Activated CD8-positive, alpha-beta memory T cell treated with anti-CD3 and anti-CD28 coated beads for 24 hours (primary cell): ENCODE measurements around the gene INTS12.
A peak's percentile ranks its signal among the peaks of the same experiment; 100 is the strongest.
"Not testable (repeated sequence)": the region's sequence is repeated elsewhere in the genome, so short reads cannot be mapped to it uniquely, and the experiment has no call there.

Experiments used
- DNase-seq: peaks from one replicate; pipeline ENCODE4 v3.0.0-alpha.2; 2020

The INTS12 gene, protein sequence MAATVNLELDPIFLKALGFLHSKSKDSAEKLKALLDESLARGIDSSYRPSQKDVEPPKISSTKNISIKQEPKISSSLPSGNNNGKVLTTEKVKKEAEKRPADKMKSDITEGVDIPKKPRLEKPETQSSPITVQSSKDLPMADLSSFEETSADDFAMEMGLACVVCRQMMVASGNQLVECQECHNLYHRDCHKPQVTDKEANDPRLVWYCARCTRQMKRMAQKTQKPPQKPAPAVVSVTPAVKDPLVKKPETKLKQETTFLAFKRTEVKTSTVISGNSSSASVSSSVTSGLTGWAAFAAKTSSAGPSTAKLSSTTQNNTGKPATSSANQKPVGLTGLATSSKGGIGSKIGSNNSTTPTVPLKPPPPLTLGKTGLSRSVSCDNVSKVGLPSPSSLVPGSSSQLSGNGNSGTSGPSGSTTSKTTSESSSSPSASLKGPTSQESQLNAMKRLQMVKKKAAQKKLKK

DNA sequence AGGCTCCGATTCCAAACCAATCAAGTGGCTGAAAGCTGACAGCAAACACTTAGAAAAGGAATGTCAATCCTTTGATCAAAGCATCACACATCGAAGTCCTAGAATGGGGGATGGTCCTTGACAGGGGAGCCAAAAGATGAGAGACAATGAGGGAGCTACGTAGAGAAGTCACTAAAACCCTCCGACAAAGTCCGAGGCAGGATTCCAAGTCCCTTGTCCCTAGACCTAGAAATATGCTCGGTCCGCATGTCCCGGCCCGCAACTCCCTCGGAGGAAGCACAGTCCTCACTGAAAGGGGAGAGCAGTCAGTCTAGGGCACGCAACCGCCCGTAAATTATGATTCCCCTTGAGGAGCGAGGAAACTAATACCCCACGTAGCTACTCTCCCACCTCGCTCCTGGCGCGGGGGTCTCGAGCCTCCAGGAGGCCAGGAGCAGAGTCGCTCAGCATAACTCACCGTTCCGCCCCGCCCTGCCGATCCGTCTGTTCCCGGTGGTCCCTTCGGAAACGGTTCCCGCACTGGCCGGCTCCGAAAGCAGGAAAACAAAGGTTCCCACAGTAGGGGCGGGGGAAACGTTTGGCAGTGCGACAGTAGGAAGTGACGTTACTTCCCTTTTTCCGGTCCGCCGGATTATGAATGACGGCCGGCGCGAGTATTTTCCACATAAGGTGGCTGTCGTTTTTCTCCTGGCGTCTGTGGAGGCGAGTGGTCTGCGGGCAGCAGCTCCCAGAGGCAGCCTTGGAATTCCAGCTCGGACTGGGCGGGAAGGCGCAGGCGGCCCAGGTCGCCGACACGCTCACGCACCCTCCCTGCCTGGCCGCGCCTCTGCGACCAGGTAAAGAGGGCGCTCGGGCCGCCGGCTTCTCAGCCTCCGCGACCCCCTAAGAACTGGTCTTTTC, at the start of gene INTS12, which contains the start of gene GSTCD:
INTS12 (minus strand) TSS at position 509 of the 900 bp plus-strand sequence. CDS start 8,684 bp downstream, outside the sequence.
GSTCD (plus strand) TSS at position 604 of the 900 bp plus-strand sequence. CDS start 8,830 bp downstream, outside the sequence.
- DNase-seq: peak; percentile 96

DNA sequence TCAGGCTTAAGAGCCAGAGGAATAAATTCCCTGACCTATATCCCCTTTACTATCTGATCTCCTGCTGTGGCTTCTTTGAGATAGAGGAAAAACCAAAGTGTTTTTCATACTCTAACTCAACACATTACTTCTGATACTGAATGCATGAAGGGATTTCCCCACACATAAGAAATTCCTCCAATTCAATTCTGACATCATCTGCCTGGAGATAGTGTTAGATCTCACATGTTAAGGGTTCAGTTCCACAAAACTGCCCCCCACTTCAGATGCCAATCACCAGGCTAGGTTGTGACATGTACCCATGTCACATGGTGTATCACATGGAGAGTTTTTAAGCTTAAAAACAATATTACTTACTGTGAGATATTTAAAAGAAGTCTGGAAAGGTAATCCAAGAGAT, 46.9 kb upstream of the INTS12 start:
- no peak for DNase-seq

DNA sequence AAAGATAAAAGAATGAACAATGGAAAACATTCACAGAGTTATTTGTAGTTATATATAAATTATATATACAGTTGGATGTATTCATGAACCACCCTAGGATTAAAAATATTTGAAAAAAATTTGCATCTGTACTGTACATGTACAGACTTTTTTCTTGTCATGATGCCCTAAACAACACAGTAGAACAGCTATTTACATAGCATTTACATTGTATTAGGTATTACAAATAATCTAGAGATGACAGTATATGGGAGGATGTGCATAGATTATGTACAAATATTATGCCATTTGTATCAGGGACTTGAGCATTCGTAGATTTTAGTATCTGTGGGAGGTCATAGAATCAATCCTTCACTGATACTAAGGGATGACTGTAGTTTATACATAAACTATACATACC, 44.9 kb upstream of the INTS12 start:
- DNase-seq: no peak

DNA sequence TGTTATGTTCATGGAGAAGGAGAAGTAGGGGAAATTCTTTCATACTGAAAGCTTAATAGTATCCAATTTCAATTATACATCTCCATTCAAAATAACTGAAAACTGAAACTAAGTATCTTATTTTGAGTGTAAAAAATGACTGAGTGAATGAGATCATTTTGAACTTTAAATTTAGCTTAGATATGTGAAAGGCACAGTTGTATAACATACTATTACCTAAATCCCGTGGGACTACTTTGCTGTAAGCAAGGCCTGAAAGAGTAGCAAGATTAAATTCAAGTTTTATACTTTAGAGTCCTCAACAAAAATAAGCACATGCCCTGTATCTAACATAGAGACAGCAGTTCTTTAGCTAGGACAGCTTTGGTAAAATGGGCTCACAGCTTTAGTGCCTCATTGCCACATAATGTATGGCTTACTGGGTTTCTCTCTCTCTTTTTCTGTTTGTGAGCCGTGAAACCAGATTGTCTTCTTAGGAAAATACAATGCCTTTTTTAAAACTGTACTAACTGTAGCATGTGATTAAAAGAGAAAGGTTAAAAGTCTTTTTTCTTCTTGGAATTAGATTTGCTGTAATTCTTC, 43.3 kb upstream of the INTS12 start:
- no peak for DNase-seq

DNA sequence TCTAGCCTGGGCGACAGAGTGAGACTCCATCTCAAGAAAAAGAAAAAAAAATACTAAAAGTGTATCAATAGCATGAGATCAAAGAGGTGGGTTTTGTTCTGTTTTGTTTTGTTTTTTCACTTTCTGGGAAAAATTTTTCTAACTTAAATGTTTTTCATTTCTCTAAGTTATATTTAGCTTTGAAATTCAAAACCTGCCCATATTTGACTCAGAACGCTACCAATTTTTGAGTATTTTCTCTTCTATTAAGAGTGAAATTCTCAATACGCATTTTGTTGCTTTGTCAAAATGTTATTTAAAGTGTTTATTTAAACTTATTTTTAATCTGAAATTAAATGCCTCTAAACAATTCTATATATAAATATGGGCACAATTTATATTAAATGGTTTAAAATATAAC, 39.7 kb upstream of the INTS12 start:
- DNase-seq: no peak

DNA sequence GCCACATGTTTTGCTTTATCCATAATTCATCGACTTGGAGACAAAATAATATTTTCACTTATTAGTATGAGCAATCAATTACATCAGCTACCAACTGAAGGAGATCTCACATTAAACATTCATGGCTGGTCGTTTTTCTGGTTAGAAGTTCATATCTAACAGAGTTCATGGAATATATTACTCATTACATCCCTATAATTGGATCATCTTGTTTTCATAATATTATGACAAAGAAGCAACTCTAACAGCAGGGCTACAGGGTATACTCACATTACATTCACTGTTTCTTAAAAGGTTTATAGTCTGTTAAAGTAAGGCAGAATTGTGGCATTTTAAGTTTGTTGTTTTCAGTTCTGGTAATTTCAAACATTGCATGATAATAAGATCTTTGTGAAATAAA, 33.1 kb upstream of the INTS12 start:
- DNase-seq: no peak

DNA sequence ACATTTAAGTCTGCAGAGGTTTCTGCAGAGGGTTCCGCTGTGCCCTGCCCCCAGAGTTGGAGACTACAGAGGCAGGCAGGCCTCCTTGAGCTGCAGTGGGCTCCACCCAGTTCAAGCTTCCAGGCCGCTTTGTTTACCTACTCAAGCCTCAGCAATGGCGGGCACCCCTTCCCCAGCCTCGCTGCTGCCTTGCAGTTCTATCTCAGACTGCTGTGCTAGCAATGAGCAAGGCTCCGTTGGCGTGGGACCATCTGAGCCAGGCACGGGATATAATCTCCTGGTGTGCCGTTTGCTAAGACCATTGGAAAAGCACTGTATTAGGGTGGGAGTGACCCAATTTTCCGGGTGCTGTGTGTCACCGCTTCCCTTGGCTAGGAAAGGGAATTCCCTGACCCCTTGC, 26.7 kb upstream of the INTS12 start:
- DNase-seq: not testable (repeated sequence)

DNA sequence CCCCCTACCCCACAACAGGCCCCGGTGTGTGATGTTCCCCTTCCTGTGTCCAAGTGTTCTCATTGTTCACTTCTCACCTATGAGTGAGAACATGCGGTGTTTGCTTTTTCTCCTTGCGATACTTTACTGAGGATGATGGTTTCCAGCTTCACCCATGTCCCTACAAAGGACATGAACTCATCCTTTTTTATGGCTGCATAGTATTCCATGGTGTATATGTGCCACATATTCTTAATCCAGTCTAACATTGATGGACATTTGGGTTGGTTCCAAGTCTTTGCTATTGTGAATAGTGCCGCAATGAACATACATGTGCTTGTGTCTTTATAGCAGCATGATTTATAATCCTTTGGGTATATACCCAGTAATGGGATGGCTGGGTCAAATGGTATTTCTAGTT, 21.4 kb upstream of the INTS12 start:
- not testable (repeated sequence) for DNase-seq

DNA sequence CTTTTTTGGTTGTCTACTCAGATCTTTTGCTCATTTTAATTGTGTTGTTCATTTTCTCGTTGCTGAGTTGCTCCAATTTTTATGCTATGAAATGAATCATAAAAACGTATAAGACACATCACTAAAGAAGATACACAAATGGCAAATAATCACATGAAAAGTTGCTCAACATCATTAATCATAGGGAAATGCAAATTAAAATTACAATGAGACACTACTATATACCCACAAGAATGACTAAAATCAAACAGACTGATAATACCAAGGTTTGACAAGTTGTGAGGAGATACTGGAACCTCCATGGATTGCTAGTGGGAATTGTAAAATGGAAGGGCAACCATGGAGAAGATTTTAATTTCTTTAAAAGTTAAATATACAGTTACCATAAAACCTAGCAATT, 17.1 kb upstream of the INTS12 start:
- DNase-seq: no peak

DNA sequence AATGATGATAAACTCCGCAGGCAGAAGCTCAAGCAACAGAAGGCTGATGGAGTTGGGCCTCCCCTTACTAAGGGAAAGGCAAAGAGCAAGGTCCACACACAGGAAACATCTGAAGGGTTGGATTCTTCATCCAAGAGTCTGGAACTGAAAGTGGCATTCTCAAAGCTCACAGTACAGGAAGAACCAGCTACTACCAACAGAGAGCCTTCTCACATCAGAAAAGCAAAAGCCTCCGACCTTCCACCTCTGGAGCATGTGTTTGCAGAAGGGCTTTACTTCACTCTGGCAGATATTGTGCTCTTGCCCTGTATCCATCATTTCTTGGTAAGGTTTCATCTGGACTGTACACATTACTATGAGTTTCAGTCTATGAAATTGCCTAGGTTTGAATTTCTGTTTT, 10.7 kb upstream of the INTS12 start:
- no peak for DNase-seq

DNA sequence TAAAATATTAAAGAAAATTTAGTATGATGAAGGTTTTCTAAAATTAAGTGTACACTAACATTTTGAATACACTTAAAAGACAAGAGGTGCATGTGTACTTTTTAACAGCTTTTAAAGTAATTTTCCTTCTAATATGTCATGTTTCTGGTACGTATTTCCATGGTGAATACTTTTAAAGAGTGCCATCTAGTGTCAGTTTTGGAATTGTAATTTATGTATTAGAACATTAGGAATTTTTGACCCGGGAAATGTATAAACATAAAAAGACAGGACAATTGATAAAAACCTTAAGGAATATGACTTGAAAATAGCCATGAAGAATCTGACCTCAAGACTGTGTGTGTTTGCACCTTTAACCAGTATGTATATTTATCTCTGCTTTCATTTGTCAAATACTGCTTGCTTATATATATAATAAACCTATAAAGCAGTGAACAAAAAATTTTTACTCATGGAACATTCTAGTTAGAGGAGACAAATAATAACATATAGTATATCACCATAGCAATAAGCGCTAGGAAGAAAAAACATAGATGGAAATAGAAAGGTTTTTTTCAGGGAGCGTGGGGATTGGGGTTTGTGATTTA, 7.3 kb upstream of the INTS12 start:
- DNase-seq: no peak

DNA sequence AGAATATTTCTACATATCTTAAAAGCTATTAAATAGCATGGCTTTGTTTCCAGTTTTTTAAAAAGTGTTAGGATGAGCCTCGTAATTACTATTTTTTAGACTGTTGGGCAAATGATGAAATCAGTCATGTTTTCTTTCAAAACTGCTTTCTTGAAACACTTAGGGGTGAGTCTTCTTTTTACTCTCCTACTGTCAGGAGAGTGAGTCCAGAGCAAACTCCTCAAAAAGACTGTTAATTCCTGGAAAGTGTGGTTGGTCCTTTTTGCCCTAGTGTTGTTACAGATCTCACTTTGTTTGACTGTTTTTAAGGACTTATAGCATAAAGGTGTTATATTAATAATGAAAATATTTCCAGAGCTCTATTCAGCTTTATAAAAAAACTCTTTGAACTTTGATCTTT, 6.4 kb upstream of the INTS12 start:
- no peak for DNase-seq

DNA sequence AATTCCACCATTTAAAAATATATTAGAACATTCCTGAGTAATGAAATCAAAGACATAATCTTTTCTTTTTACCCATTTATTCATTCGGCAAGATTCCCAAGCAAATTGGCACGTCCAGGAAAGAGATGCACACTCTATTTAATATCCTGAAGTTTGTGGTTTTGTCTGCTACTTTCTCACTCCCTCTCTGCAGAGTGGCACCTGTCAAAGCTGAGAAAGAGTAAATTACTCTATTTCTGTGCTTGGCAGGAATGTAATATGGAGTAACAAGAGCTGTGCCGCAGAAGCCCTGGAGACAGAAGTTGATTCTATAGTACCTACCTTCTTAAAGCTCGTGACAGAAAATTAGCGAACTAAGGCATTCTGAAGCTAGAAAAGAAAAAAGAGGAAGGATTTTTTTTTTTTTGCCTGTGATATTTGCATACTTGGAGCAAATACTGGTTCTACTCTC, 5.6 kb upstream of the INTS12 start:
- no peak for DNase-seq

DNA sequence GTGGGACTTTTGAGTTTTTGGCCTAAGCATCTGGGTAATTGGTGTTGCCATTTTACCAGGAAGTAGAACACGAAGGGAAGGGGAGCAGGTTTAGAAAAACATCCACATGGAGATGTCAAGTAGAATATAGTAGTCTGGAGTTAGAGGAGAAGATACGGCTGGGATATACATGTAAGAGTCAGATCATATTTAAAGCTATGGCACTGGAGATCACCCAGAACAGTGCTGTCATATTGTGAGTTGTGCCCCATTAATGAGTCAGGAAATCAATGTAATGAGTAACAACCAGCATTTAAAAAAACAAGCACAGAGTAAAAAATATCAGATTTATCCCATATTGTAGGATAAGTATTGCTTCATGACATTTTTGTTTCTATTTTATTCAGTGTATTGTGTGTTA, 4.3 kb upstream of the INTS12 start:
- DNase-seq: no peak

DNA sequence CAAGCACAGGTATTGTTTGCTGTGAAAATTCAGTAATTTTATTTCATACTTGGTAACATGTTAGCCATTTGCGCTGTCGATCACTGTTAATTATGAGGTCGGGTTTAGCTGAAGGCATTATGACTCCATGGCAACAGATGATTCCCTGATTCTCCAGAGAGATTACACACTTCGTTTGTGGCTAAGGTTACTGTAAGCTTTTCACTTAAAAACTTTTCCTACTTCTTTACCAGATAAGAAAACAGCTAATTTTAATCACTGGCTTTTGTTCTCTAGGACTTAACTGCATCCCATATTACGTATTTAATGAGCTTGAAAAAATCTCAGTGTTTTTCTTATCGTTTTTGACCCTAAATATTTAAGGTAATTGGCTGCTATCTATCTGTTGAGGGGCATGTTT, 2.2 kb upstream of the INTS12 start:
- no peak for DNase-seq

DNA sequence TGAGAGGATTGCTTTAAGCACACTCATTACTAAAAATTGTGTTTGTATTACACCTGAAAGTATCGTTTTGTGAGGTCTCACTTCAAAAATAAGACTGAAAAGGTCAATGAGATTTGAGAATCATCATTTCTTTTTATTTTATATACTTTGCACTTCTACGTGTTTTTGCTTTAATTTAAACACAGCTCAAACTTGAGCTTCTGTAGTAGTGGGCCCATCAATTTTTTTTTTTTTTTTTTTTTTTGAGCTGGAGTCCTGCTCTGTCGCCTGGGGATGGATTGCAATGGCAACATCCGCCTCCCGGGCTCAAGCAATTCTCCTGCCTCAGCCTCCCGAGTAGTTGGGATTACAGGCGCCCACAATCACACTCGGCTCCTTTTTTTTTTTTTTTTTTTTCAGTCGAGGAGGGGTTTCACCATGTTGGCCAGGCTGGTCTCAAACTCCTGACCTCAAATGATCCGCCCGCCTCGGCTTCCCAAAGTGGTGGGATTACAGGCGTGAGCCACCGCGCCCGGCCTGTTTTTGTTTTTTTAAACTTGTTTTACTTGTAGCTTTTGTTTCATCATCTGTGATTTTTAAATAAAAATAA, 1.6 kb upstream of the INTS12 start:
- no peak for DNase-seq

DNA sequence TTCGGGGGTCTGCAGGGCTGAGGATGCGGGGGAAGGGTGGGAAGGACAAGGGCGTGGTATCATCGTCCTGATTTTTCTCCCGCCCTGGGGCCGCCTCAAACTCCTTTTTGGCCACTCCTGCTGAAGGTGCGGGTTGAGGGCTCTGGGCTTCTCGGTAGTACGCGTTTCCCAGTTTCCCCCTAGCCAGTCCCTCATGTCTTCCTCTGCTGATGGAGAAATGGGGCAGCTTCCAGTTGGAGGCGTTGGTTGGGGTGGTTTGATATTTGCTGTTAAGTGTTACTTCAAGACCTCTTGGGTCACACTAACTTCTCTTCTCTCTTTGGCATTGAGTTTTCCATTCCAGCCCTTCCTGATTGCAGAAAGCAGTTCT, 577 bp upstream of the INTS12 start:
- DNase-seq: no peak

DNA sequence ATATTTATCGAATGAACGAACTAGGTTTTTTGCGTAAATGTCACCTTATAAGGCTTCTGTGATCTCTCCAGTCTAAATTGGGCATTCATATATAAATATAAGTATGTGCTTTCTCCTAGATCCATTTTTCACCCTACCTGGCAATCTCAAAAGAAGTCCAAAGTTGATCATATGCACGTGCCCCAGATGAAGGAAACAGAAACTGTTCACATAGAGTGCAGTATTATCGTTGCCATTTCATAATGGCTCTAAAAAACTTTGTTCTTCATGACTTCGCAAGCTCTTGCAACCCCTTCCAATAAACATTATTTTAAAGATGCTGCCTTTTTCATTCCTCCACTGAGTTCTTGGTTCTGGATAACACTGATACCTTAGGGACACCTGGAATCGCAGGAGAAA, 708 bp downstream of the INTS12 start:
- no peak for DNase-seq

DNA sequence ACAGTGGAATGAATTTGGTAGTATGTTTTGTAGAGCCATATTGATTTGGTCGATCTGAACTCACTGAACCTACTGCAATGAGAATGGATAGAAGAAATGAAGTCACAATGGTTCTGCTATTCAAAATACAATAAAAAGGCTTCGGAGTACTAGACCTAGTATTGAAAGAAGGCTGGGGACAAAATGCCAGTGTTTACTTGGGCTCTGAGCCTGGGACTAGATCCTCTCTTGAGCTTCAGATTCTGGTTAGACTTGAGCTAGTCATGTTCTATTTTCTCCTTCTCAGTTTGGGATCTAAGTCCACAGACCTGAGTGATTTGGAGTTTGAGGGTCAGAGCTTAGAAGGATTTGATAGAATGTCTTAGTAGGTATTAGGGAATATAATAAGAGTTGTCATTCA, 9.9 kb downstream of the INTS12 start:
- DNase-seq: no peak

DNA sequence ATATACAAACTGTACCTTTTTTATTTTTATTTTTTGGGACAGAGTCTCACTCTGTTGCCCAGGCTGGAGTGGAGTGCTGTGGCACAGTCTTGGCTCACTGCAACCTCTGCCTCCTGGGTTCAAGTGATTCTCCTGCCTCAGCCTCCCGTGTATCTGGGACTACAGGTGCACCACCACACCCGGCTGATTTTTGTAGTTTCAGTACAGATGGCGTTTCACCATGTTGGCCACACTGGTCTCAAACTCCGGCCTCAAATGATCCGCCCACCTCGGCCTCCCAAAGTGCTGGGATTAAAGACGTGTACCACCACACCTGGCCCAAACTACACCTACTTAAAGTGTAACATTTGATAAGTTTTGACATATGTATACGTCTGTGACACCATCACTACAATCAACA, 12.7 kb downstream of the INTS12 start:
- not testable (repeated sequence) for DNase-seq

DNA sequence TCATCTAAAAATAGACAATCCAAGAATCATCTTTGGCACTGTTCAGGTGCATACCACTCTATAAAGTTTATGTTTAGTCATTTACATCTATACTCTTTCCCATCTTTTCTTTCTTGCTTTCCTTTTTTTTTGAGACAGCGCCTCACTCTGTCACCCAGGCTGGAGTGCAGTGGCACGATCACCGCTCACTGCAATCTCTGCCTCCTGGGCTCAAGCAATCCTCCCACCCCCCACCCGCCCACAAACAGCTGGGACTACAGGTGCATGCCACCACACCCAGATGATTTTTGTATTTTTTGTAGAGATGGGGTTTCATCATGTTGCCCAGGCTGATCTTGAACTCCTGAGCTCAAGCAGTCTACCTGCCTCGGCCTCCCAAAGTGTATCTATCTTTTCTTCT, 13.7 kb downstream of the INTS12 start:
- DNase-seq: not testable (repeated sequence)

DNA sequence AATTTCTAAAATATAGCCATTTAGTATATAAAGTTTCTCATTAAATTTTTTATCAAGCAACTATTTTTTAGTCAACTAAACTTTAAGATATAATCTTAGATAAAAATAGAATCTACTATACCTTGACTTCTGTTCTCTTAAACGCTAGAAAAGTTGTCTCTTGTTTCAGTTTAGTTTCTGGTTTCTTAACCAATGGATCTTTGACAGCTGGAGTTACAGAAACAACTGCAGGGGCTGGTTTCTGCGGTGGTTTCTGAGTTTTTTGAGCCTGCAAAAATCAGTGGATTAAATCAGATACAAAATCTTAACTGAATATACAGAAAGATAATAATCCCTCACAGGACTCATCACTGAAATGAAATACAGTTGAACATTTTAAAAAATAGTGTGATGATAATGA, 21.9 kb downstream of the INTS12 start:
- no peak for DNase-seq

DNA sequence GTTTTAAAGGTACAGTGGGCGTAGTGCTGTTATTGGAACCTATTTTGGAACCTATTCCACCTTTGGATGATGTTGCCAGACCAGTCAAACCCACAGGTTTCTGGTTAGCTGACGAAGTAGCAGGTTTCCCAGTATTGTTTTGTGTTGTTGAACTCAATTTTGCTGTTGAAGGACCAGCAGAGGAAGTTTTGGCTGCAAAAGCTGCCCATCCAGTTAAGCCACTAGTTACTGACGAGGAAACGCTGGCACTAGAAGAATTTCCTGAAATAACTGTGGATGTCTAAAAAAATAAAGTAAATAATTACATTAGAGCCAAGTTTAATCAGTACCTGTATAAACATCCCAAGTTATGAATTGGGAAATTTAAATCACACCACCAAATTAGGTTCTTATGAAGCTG, 25.5 kb downstream of the INTS12 start:
- DNase-seq: no peak
